MM.1S (cell line): ENCODE results near the gene LAGE3.

Experiments used
- EZH2 ChIP-seq: fragments of 300-600 bp; sonication (generic); optimal IDR thresholded peaks from 2 replicates; pipeline ENCODE3; 2017; ENCODE audit warnings: low read depth, mild to moderate bottlenecking, antibody characterized with exemption, low read length, mixed read lengths
- TF ChIP-seq, protein P1 (sequence below): fragments of 300-600 bp; sonication (generic); IDR thresholded peaks from 2 replicates; pipeline ENCODE4 v1.5.1; 2016; ENCODE audit warnings: antibody characterized with exemption, low read length, mixed read lengths

DNA sequence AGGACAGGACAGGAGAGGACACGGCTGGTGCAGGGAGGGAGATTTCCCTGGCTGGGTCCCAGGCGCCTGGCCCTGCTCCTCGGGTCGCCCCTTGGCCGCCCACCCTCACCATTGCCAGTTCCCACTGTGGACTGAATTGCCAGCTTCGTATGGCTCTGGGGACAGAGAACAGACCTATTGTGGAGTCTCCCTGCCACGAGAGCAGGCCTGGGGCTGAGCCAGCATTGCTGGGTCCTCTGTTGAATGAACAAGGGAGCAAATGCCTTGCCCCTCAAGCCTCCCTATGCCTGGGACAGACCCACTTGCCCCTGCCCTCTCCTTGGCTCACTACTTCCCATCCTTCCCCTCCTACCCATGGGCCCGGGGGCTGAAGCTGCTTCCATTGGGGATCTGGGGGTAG, 16.7 kb downstream of the LAGE3 start:
- TF ChIP-seq, protein P1, sequence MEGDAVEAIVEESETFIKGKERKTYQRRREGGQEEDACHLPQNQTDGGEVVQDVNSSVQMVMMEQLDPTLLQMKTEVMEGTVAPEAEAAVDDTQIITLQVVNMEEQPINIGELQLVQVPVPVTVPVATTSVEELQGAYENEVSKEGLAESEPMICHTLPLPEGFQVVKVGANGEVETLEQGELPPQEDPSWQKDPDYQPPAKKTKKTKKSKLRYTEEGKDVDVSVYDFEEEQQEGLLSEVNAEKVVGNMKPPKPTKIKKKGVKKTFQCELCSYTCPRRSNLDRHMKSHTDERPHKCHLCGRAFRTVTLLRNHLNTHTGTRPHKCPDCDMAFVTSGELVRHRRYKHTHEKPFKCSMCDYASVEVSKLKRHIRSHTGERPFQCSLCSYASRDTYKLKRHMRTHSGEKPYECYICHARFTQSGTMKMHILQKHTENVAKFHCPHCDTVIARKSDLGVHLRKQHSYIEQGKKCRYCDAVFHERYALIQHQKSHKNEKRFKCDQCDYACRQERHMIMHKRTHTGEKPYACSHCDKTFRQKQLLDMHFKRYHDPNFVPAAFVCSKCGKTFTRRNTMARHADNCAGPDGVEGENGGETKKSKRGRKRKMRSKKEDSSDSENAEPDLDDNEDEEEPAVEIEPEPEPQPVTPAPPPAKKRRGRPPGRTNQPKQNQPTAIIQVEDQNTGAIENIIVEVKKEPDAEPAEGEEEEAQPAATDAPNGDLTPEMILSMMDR: no peak
- TF ChIP-seq EZH2: no peak
